Esophagus muscularis mucosa (tissue), 4 donors: ENCODE results near the gene SRP68.
"Not testable (repeated sequence)": the region's sequence is repeated elsewhere in the genome, so short reads cannot be mapped to it uniquely, and the experiment has no call there.

Source experiments
- EP300 ChIP-seq: sonication (generic); formaldehyde crosslinking; IDR thresholded peaks from one replicate; pipeline ENCODE4 v1.6.1; 2017; ENCODE audit warnings: antibody characterized with exemption
- POLR2A ChIP-seq: fragments of 450-650 bp; IDR thresholded peaks from one replicate; pipeline ENCODE4 v1.6.1; 2017; ENCODE audit warnings: antibody characterized with exemption, moderate library complexity, mild to moderate bottlenecking, low read depth
- POLR2AphosphoS5 ChIP-seq, 2 donors: sonication (generic); formaldehyde crosslinking; IDR thresholded peaks; one replicate each; pipeline ENCODE4 v1.6.1; 2017; ENCODE audit warnings: antibody characterized with exemption in 2 of 2
- TF ChIP-seq, protein P1 (sequence below), 3 experiments: fragments of 200-600 bp in 2 of 3; fragments of 450-650 bp in 1 of 3; sonication (generic) in 2 of 3; IDR thresholded peaks; one replicate each; pipeline ENCODE4 v1.5.1; 2017 to 2019; ENCODE audit warnings: antibody characterized with exemption in 3 of 3, mild to moderate bottlenecking in 2 of 3, moderate library complexity in 1 of 3

DNA sequence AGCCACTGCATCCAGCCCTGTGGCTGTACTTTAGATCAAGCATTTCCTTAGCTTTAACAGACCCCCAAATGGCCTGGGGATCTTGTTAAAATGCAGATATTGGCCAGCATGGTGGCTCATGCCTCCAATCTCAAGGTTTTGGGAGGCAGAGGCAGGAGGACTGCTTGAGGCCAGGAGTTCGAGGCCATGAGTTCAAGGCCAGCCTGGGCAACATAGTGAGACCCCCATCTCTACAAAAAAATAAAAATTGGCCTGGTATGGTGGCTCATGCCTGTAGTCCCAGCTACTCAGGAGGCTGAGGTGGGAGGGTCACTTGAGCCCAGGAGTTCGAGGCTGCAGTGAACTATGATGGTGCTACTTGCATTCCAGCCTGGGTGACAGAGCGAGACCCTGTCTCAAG, 29.4 kb downstream of the SRP68 start:
- TF ChIP-seq, protein P1, sequence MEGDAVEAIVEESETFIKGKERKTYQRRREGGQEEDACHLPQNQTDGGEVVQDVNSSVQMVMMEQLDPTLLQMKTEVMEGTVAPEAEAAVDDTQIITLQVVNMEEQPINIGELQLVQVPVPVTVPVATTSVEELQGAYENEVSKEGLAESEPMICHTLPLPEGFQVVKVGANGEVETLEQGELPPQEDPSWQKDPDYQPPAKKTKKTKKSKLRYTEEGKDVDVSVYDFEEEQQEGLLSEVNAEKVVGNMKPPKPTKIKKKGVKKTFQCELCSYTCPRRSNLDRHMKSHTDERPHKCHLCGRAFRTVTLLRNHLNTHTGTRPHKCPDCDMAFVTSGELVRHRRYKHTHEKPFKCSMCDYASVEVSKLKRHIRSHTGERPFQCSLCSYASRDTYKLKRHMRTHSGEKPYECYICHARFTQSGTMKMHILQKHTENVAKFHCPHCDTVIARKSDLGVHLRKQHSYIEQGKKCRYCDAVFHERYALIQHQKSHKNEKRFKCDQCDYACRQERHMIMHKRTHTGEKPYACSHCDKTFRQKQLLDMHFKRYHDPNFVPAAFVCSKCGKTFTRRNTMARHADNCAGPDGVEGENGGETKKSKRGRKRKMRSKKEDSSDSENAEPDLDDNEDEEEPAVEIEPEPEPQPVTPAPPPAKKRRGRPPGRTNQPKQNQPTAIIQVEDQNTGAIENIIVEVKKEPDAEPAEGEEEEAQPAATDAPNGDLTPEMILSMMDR (IDR thresholded peaks at IDR 0.05) = not testable (repeated sequence)
- not testable (repeated sequence) for TF ChIP-seq POLR2A; EP300; POLR2AphosphoS5 (IDR thresholded peaks at IDR 0.05)
